NCI-H345 (cell line): ENCODE results near the gene TMLHE.
"Not testable (repeated sequence)": the region's sequence is repeated elsewhere in the genome, so short reads cannot be mapped to it uniquely, and the experiment has no call there.

Source experiments
- DNase-seq: peaks from one replicate; lab custom pipeline; 2025; lab: John Stamatoyannopoulos, UW

Gene TMLHE

GRCh38 chrX:155612312-155613224 lies at the start of gene TMLHE, which contains the start of gene SPRY3:
Gene TMLHE, minus strand, starts transcription at chrX:155612952. Its CDS starts 67,676 bp downstream, at chrX:155545276.
Gene SPRY3, plus strand, starts transcription at chrX:155612586.
- DNase-seq: peak; percentile 62

GRCh38 chrX:155662282-155662681 lies 49.5 kb upstream of the TMLHE start:
- DNase-seq: no peak

- DNase-seq: no peak
Measured at GRCh38 chrX:155645180-155645579, 32.4 kb upstream of the TMLHE start.

- no peak for DNase-seq
Measured at GRCh38 chrX:155643240-155643639, 30.5 kb upstream of the TMLHE start.

- not testable (repeated sequence) for DNase-seq
Measured at GRCh38 chrX:155641371-155641770, 28.6 kb upstream of the TMLHE start.

GRCh38 chrX:155637714-155638113 lies 25.0 kb upstream of the TMLHE start:
- no peak for DNase-seq

- not testable (repeated sequence) for DNase-seq
Measured at GRCh38 chrX:155635019-155635418, 22.3 kb upstream of the TMLHE start.

GRCh38 chrX:155632431-155633100 lies 19.8 kb upstream of the TMLHE start:
- DNase-seq: no peak

GRCh38 chrX:155620110-155620509 lies 7.4 kb upstream of the TMLHE start:
- not testable (repeated sequence) for DNase-seq

GRCh38 chrX:155615938-155616337 lies 3.2 kb upstream of the TMLHE start:
- DNase-seq: no peak

GRCh38 chrX:155613927-155614559 lies 1.3 kb upstream of the TMLHE start:
- no peak for DNase-seq

- no peak for DNase-seq
Measured at GRCh38 chrX:155611302-155611701, 1.4 kb downstream of the TMLHE start.

- DNase-seq: no peak
Measured at GRCh38 chrX:155592981-155593380, 19.8 kb downstream of the TMLHE start.

- DNase-seq: no peak
Measured at GRCh38 chrX:155592331-155592730, 20.4 kb downstream of the TMLHE start.

GRCh38 chrX:155577682-155578081 lies 35.1 kb downstream of the TMLHE start:
- no peak for DNase-seq

- DNase-seq: no peak
Measured at GRCh38 chrX:155563099-155563498, 49.7 kb downstream of the TMLHE start.

GRCh38 chrX:155544881-155545280 lies 67.9 kb downstream of the TMLHE start:
- DNase-seq: no peak

GRCh38 chrX:155535866-155536265 lies 76.9 kb downstream of the TMLHE start:
- DNase-seq: no peak

- DNase-seq: no peak
Measured at GRCh38 chrX:155534800-155535199, 78.0 kb downstream of the TMLHE start.

- DNase-seq: not testable (repeated sequence)
Measured at GRCh38 chrX:155527023-155527422, 85.7 kb downstream of the TMLHE start.

GRCh38 chrX:155514225-155514624 lies 98.5 kb downstream of the TMLHE start:
- no peak for DNase-seq

GRCh38 chrX:155505296-155505695 lies 107.5 kb downstream of the TMLHE start:
- DNase-seq: no peak

- not testable (repeated sequence) for DNase-seq
Measured at GRCh38 chrX:155495134-155495533, 117.6 kb downstream of the TMLHE start.
